K562 (cell line): Measurements from ENCODE around the gene ZNF213. TPM values are rescaled to one million over a fixed set of nuclear protein-coding genes. Genes with fewer than 3 reads are reported as not detected.

Experiments
- ATAC-seq: fragments of 200-7000 bp; cut with Tn5 transposase; 3 replicates; pipeline ENCODE4 v1.9.1; 2020; ENCODE audit warnings: moderate library complexity
- BruUV-seq: library from RNA; stranded (reverse); fragments of 400-500 nt; replicated peaks from 2 replicates; lab custom pipeline; 2021; lab: Mats Ljungman, UMichigan
- CTCF ChIA-PET: fragments of 300-600 bp; formaldehyde crosslinking; extraction: SDS; loops from one replicate; lab custom pipeline; 2021; ENCODE audit warnings: low intra/inter-chr PET ratio; lab: Yijun Ruan, JAX
- POLR2A ChIA-PET: fragments of 300-600, 350-650 bp; sonication (Branson Sonifier 250); formaldehyde crosslinking; extraction: SDS; loops from one replicate; lab custom pipeline; 2021; ENCODE audit warnings: antibody characterized with exemption, inconsistent platforms; lab: Yijun Ruan, JAX
- DNase-seq, 4 experiments: peaks; one replicate each; pipeline versions ENCODE4 v3.0.0 to v3.0.0-alpha.2; 2011 to 2018; ENCODE audit warnings: low spot score in 3 of 4, mixed read lengths in 3 of 4; ENCODE audit errors: extremely low read depth in 1 of 4
- FAIRE-seq: peaks from 2 replicates; lab custom pipeline; 2011; peaks lifted over from hg19 to GRCh38; lab: Jason Lieb, UNC
- H2AFZ ChIP-seq: 2 replicates; pipeline ENCODE4 v1.6.0; 2011; ENCODE audit warnings: low read depth, low read length, control low read depth, inconsistent platforms
- H3K27ac ChIP-seq: fragments of 200-600 bp; 3 replicates; pipeline ENCODE4 v1.8.0; 2011; ENCODE audit warnings: low read depth, mild to moderate bottlenecking, control low read depth, inconsistent platforms, low read length, moderate library complexity, mixed read lengths; ENCODE audit errors: extremely low read depth
- H3K27me3 ChIP-seq, 2 experiments: fragments of 300-600 bp in 1 of 2; 2 replicates in 1 of 2; 3 replicates in 1 of 2; pipeline versions ENCODE4 v1.6.0 to v1.8.0; 2011; ENCODE audit warnings: inconsistent platforms in 2 of 2, low read length in 2 of 2, mild to moderate bottlenecking in 1 of 2, mixed read lengths in 1 of 2, moderate library complexity in 1 of 2; ENCODE audit not compliant: control insufficient read depth in 2 of 2, insufficient read depth in 2 of 2
- H3K36me3 ChIP-seq: fragments of 300-600 bp; 3 replicates; pipeline ENCODE4 v1.8.0; 2011; ENCODE audit warnings: mild to moderate bottlenecking, low read length, inconsistent platforms; ENCODE audit not compliant: control insufficient read depth, insufficient read depth
- H3K4me1 ChIP-seq, 2 experiments: fragments of 200-600 bp in 1 of 2; replicated peaks in 1 of 2; 2 replicates in 1 of 2; 3 replicates in 1 of 2; pipeline versions ENCODE4 v1.5.1 to v1.8.0; 2011; ENCODE audit warnings: inconsistent platforms in 2 of 2, low read length in 2 of 2, mild to moderate bottlenecking in 1 of 2, mixed read lengths in 1 of 2, moderate library complexity in 1 of 2; ENCODE audit not compliant: control insufficient read depth in 2 of 2, insufficient read depth in 2 of 2
- H3K4me2 ChIP-seq: 2 replicates; pipeline ENCODE4 v1.6.1; 2011; ENCODE audit warnings: low read length, control low read depth, inconsistent platforms, mixed read lengths; ENCODE audit not compliant: insufficient read depth
- H3K4me3 ChIP-seq: fragments of 200-600 bp; sonication (generic), shearing (Covaris generic); 2 replicates; pipeline ENCODE4 v1.5.1; 2016; ENCODE audit warnings: control low read depth, inconsistent platforms
- H3K79me2 ChIP-seq: fragments of 200-600 bp; 3 replicates; pipeline ENCODE4 v1.8.0; 2011; ENCODE audit warnings: low read length, inconsistent platforms; ENCODE audit not compliant: control insufficient read depth, insufficient read depth
- H3K9ac ChIP-seq, 2 experiments: 2 replicates each; pipeline versions ENCODE4 v1.6.0 to v1.6.1; 2011; ENCODE audit warnings: low read depth in 2 of 2, low read length in 2 of 2, control low read depth in 1 of 2, inconsistent platforms in 1 of 2, mild to moderate bottlenecking in 1 of 2, mixed read lengths in 1 of 2; ENCODE audit not compliant: insufficient read depth in 1 of 2
- H3K9me1 ChIP-seq: one replicate; pipeline ENCODE4 v1.6.0; 2011; ENCODE audit warnings: inconsistent platforms, mild to moderate bottlenecking, low read length, moderate library complexity; ENCODE audit not compliant: control insufficient read depth, insufficient read depth
- H3K9me3 ChIP-seq: replicated peaks from 2 replicates; pipeline ENCODE4 v1.5.1; 2011; ENCODE audit warnings: low read depth, low read length, inconsistent platforms; ENCODE audit not compliant: control insufficient read depth, insufficient read depth
- H4K20me1 ChIP-seq: replicated peaks from 2 replicates; pipeline ENCODE4 v1.6.1; 2011; ENCODE audit warnings: low read length, inconsistent platforms, mixed read lengths; ENCODE audit not compliant: control insufficient read depth, insufficient read depth
- ARID4B ChIP-seq: sonication (generic); formaldehyde crosslinking; IDR thresholded peaks from 2 replicates; pipeline ENCODE4 v1.8.0; 2022; ENCODE audit warnings: mild to moderate bottlenecking, missing genetic modification reagents
- BHLHE40 ChIP-seq: IDR thresholded peaks from 2 replicates; pipeline ENCODE4 v1.6.1; 2011; ENCODE audit warnings: low read length, improper control_type of control experiment
- CGGBP1 ChIP-seq: fragments of 250-450 bp; sonication (Bioruptor Pico); IDR thresholded peaks from 2 replicates; pipeline ENCODE4 v1.9.0; 2021; ENCODE audit warnings: mild to moderate bottlenecking
- GABPB1 ChIP-seq: sonication (generic); formaldehyde crosslinking; IDR thresholded peaks from 2 replicates; pipeline ENCODE4 v1.8.0; 2022; ENCODE audit warnings: mild to moderate bottlenecking, missing genetic modification reagents
- NCOA6 ChIP-seq: fragments of 450-650 bp; IDR thresholded peaks from 2 replicates; pipeline ENCODE4 v1.6.1; 2017; ENCODE audit warnings: mild to moderate bottlenecking
- SP2 ChIP-seq: IDR thresholded peaks from 2 replicates; pipeline ENCODE4 v1.6.1; 2011; ENCODE audit warnings: mild to moderate bottlenecking, low read depth, low read length, moderate library complexity; ENCODE audit not compliant: poor library complexity, severe bottlenecking; ENCODE audit errors: extremely low read depth
- ZHX1 ChIP-seq: fragments of 150-350 bp; conservative IDR thresholded peaks from 2 replicates; pipeline ENCODE4 v1.6.1; 2014; ENCODE audit warnings: low read length
- ZNF512 ChIP-seq: IDR thresholded peaks from 2 replicates; pipeline ENCODE4 v1.6.1; 2016; ENCODE audit warnings: missing genetic modification characterization, missing compliant biosample characterization
- ZNF75A ChIP-seq: fragments of 450-650 bp; formaldehyde crosslinking; IDR thresholded peaks from 2 replicates; pipeline ENCODE4 v1.4.0; 2020; ENCODE audit warnings: mild to moderate bottlenecking
- WGBS: fragments of 100-300 bp; shearing (Covaris generic); methylation state at CpG from one replicate; pipeline ENCODE4 v1.1.6; 2016; ENCODE audit warnings: low coverage, mixed read lengths; ENCODE audit not compliant: insufficient coverage; ENCODE audit errors: missing lambda C conversion rate; 5-methylcytosine and 5-hydroxymethylcytosine counted together
- in situ Hi-C: fragments of 300-500 bp; cut with MboI; formaldehyde crosslinking; loops from 4 replicates; pipeline ENCODE4 v1.15.0; 2018; ENCODE audit warnings: inconsistent platforms, mixed read lengths
- intact Hi-C: fragments of 100-400 bp; cut with micrococcal nuclease; formaldehyde crosslinking; loops from 2 replicates; pipeline ENCODE4 v1.14.2; 2022
- polyA plus RNA-seq, 8 experiments: library from polyadenylated mRNA; depleted of rRNA in 4 of 8; stranded (reverse) in 5 of 8; unstranded in 3 of 8; fragments of >200 nt; fragmentation: Nextera tagmentation in 2 of 8; fragmentation: Illumina TruSeq in 1 of 8; extraction: Ambion mirVana in 2 of 8; extraction: Trizol in 1 of 8; gene quantifications; 2 replicates each; pipeline versions ENCODE4 v1.2.1 to v1.2.3, GENCODE V29; 2011 to 2014; ENCODE audit warnings: inconsistent platforms in 1 of 8, missing spikeins in 1 of 8
- total RNA-seq, 7 experiments: library from RNA; depleted of rRNA in 6 of 7; stranded (reverse); fragments of >200 nt in 6 of 7; fragmentation: Illumina TruSeq in 2 of 7; extraction: Trizol in 2 of 7; gene quantifications; 2 replicates each; pipeline versions ENCODE4 v1.2.1 to v1.2.3, GENCODE V29; 2011 to 2021; ENCODE audit warnings: low replicate concordance in 1 of 7

The ZNF213 gene
- total and polyA plus RNA-seq, 9 of the 15 experiments (the other 6 are each of a cell fraction or from before 2014, with no cell fraction given), result 0.49 to 10.0 (median 1.8) TPM

GRCh38 chr16:3171855-3172593 is 37.2 kb downstream of the ZNF213 start:
- Histone ChIP-seq H3K27ac (no peak overlapping the region), H3K4me2 (peak overlapping the region; percentile 36), H3K27me3 (peaks cover 0 to 4% of the 10 kb centered on the region in 2 experiments; a peak in 1 of 5 replicates), H3K36me3 (no peaks in the 10 kb centered on the region), H3K9me3 (no peaks in the 10 kb centered on the region), H4K20me1 (0 out of 2 replicates have a peak, but pooled peaks cover 5% of the 10 kb centered on the region), H3K79me2 (no peaks in the 10 kb centered on the region), H3K4me3 (peak overlapping the region; percentile 6; the same call in 1 of the 2 replicates), H3K9me1 (no peaks in the 10 kb centered on the region), H3K9ac (peak overlapping the region in 1 of 2 experiments; percentile 73; a peak in 2 of 4 replicates), H3K4me1 (peaks cover 0 to 49% of the 10 kb centered on the region in 2 experiments; a peak in 3 of 5 replicates), H2AFZ (peak overlapping the region; percentile 14)
- POLR2A ChIA-PET, result interaction anchor here (0.6 to 1.6 kb wide), 7 partner anchors 11 to 112 kb away, joined by 3 to 8 read pairs (median 3); partner anchors contain the start of gene ZNF263
- CTCF ChIA-PET, result no interaction called here
- TSS peak; percentile 99 for BruUV-seq
- DNase-seq (peak; percentile 69 to 83 (median 74)), FAIRE-seq (peak; percentile 83), ATAC-seq (peak; percentile 66)
- intact Hi-C loops (loop anchor here (10.0 kb wide), 1 partner anchor 117 kb away; no protein-coding TSS in a partner anchor), in situ Hi-C loops (no loop called here)
- WGBS, result 3% methylated on average over 41 of the region's 41 CpGs
- TF ChIP-seq ZNF75A (CRISPR knock-in tag) (no peak), ZHX1 (no peak), GABPB1 (CRISPR knock-in tag) (no peak), SP2 (no peak), NCOA6 (no peak), CGGBP1 (CRISPR knock-in tag) (no peak), ARID4B (no peak), ZNF512 (tag) (no peak), BHLHE40 (peak; percentile 58)
